Neural cell (in vitro differentiated cells): ENCODE measurements around the gene GPR27.

Experiments used
- CTCF ChIP-seq: fragments of 450-650 bp; IDR thresholded peaks from 2 replicates; pipeline ENCODE4 v1.5.1; 2014; ENCODE audit warnings: antibody characterized with exemption, mild to moderate bottlenecking, moderate library complexity; ENCODE audit not compliant: poor library complexity, severe bottlenecking
- EZH2 ChIP-seq: fragments of 200-600, 300-800 bp; shearing (Covaris generic), sonication (generic); IDR thresholded peaks from 2 replicates; pipeline ENCODE4 v1.6.1; 2014; ENCODE audit warnings: antibody characterized with exemption, low read length, borderline replicate concordance, mild to moderate bottlenecking; ENCODE audit not compliant: insufficient read depth, poor library complexity, severe bottlenecking

- TF ChIP-seq EZH2 (no peak), CTCF (no peak)
Measured at GRCh38 chr3:71789922-71790321, 36.3 kb downstream of the GPR27 start.
